ENCODE results near the gene IL17REL. TPM values are rescaled to one million over a fixed set of nuclear protein-coding genes. Genes with fewer than 3 reads are reported as not detected.
"Not testable (repeated sequence)": the region's sequence is repeated elsewhere in the genome, so short reads cannot be mapped to it uniquely, and the experiment has no call there.

The IL17REL gene
- total RNA-seq, 1 donor from 2014 or later = 0.10 TPM

DNA sequence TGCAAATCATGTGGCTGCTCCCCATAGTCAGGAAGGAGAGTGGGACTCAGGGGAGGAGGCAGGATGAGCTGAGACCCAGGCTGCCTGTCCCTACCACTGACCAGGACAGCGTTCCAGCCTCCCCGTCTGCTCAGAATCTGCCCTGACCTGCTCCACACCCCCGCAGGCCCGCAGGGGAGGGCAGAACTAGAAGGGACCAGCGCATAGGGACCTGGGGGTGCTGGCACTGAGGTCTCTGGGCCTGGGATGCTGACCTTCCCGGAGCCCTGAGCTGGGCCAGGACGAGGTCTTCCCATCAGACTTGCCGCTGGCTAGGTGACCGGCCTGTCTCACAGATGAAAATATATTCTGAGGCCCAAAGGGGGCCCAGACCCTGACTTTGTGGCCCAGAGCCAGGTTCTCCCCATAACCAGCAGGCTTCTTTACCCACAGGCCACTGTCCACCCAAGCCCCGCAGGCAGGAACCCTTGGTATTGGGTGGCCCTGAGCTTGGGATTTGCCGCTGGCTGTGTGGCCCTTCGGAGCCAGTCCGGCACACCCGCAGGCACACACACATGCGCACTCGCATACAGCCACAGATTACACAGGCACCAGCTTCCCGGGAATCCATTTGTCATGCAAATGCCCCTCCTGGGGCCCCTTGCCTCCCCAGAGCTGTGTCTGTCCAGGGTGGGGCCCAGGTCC lies 65.8 kb downstream of the IL17REL start:
- Mint-ChIP-seq H3K27ac (peak overlapping the region; percentile 77), H3K36me3 (no peaks in the 10 kb centered on the region), H3K9me3 (no peaks in the 10 kb centered on the region), H3K4me3 (no peak overlapping the region), H3K4me1 (ENCODE audit: unreplicated experiment) (peaks cover 12% of the 10 kb centered on the region), H3K27me3 (no peaks in the 10 kb centered on the region)
- TF ChIP-seq, protein P1, sequence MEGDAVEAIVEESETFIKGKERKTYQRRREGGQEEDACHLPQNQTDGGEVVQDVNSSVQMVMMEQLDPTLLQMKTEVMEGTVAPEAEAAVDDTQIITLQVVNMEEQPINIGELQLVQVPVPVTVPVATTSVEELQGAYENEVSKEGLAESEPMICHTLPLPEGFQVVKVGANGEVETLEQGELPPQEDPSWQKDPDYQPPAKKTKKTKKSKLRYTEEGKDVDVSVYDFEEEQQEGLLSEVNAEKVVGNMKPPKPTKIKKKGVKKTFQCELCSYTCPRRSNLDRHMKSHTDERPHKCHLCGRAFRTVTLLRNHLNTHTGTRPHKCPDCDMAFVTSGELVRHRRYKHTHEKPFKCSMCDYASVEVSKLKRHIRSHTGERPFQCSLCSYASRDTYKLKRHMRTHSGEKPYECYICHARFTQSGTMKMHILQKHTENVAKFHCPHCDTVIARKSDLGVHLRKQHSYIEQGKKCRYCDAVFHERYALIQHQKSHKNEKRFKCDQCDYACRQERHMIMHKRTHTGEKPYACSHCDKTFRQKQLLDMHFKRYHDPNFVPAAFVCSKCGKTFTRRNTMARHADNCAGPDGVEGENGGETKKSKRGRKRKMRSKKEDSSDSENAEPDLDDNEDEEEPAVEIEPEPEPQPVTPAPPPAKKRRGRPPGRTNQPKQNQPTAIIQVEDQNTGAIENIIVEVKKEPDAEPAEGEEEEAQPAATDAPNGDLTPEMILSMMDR (conservative IDR thresholded peaks at IDR 0.05) = no peak
- no peak for DNase-seq (ENCODE audit: extremely low spot score, unreplicated experiment)

DNA sequence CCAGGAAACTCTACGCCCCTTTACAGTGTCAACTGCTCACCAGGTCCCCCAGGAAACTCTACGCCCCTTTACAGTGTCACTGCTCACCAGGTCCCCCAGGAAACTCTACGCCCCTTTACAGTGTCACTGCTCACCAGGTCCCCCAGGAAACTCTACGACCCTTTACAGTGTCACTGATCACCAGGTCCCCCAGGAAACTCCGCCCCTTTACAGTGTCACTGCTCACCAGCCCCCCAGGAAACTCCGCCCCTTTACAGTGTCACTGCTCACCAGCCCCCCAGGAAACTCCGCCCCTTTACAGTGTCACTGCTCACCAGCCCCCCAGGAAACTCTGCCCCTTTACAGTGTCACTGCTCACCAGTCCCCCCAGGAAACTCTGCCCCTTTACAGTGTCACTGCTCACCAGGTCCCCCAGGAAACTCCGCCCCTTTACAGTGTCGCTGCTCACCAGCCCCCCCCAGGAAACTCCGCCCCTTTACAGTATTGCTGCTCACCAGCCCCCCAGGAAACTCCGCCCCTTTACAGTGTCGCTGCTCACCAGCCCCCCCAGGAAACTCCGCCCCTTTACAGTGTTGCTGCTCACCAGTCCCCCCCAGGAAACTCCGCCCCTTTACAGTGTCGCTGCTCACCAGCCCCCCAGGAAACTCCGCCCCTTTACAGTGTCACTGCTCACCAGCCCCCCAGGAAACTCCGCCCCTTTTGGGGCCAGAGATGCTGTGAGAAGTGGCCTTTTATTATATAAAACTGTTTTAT lies 67.3 kb downstream of the IL17REL start:
- Mint-ChIP-seq H3K4me1 (ENCODE audit: unreplicated experiment) (peaks cover 12% of the 10 kb centered on the region), H3K27ac (peak overlapping the region; percentile 77)
- H3K9me3 Mint-ChIP-seq = not testable (repeated sequence)

More for the DNA sequence above, 67.3 kb downstream of the IL17REL start:
- not testable (repeated sequence) for H3K27me3 Mint-ChIP-seq; DNase-seq (ENCODE audit: extremely low spot score, unreplicated experiment); H3K4me3 Mint-ChIP-seq; H3K36me3 Mint-ChIP-seq

Small RNAs within 50 kb of the gene (microRNA-seq; reads per million reads assigned to microRNA genes)
- gene MIR6821 = not detected

Other genes with a start within 250 kb of the IL17REL start
- 51.1 and 53.0 TPM in 2 replicates for gene BRD1, start 184.9 kb downstream of the IL17REL start, total RNA-seq (ENCODE audit: low replicate concordance)
- 25.5 and 29.1 TPM in 2 replicates for gene ZBED4, start 158.9 kb downstream of the IL17REL start, total RNA-seq (ENCODE audit: low replicate concordance)
- 30.0 and 37.6 TPM in 2 replicates for gene ALG12, start 94.3 kb downstream of the IL17REL start, total RNA-seq (ENCODE audit: low replicate concordance)
- 45.2 and 55.8 TPM in 2 replicates for gene CRELD2, start 94.1 kb downstream of the IL17REL start, total RNA-seq (ENCODE audit: low replicate concordance)
- gene PIM3, start 52.0 kb downstream of the IL17REL start, total RNA-seq (ENCODE audit: low replicate concordance) = 36.7 and 58.6 TPM in 2 replicates
- gene TTLL8, start 45.5 kb upstream of the IL17REL start, total RNA-seq (ENCODE audit: low replicate concordance) = not detected in 2 replicates
- gene MLC1, start 72.7 kb upstream of the IL17REL start, total RNA-seq (ENCODE audit: low replicate concordance) = 0.19 TPM in 1 of 2 replicates, not detected in the other
- gene MOV10L1, start 77.2 kb upstream of the IL17REL start, total RNA-seq (ENCODE audit: low replicate concordance) = 0.10 and 0.19 TPM in 2 replicates
- gene PANX2, start 158.0 kb upstream of the IL17REL start, total RNA-seq (ENCODE audit: low replicate concordance) = 3.0 and 9.3 TPM in 2 replicates
- 33.8 and 37.7 TPM in 2 replicates for gene TRABD, start 173.1 kb upstream of the IL17REL start, total RNA-seq (ENCODE audit: low replicate concordance)
- gene SELENOO, start 188.2 kb upstream of the IL17REL start, total RNA-seq (ENCODE audit: low replicate concordance) = 23.8 and 28.5 TPM in 2 replicates
- gene TUBGCP6, start 232.3 kb upstream of the IL17REL start, total RNA-seq (ENCODE audit: low replicate concordance) = 43.0 and 51.4 TPM in 2 replicates
- 29.5 and 37.1 TPM in 2 replicates for gene HDAC10, start 238.5 kb upstream of the IL17REL start, total RNA-seq (ENCODE audit: low replicate concordance)
- gene MAPK12, start 248.9 kb upstream of the IL17REL start, total RNA-seq (ENCODE audit: low replicate concordance) = 11.4 and 31.3 TPM in 2 replicates

Data from type B pancreatic cell (in vitro differentiated cells).